ENCODE measurements around the gene TRIAP1.
"Not testable (repeated sequence)": the region's sequence is repeated elsewhere in the genome, so short reads cannot be mapped to it uniquely, and the experiment has no call there.

TRIAP1 gene
- 21.2 to 25.3 reads per million in 2 donors for total RNA-seq

- peak; percentile 82 for DNase-seq
Observed at GRCh38 chr12:120445911-120446843, at the start of gene TRIAP1, which contains the start of gene GATC. Gene TRIAP1 (minus strand): TSS chr12:120446384. CDS start chr12:120446372, 12 bp downstream. Gene GATC (plus strand): TSS chr12:120446444. CDS start chr12:120446481, 37 bp downstream.

- DNase-seq: no peak
Observed at GRCh38 chr12:120495186-120495730, 49.1 kb upstream of the TRIAP1 start.

DNA sequence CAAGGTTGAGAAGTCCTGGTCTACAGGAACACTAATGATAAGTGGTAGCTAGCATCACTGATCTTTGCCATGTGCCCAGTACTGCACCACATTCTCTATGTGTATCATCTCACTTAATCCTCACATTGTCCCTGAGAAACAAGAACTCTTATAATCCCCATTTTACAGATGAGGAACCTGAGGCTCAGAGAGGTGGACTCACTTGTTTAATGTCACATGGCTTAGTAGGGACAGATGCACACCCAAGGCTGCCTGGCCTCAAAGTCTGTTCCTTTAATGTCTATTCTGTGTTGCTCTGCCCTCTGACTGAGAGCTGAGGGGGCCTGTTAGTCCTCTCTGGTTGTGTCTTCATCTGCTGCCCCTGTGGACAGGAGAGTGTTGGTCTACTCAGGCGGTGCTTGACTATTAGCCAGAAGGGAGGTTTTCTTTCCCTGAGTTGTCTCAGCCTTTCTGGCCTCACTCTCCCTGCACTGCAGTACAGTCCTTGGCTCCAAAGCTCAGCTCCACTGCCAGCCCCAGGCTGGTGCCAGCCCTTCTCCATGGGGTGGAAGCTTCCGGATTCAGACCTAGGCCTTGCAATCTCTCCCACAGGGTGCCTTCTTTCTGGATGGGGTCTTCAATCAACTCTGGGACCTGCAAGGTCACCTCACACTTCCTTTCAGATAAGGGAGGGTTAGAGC, 44.8 kb upstream of the TRIAP1 start:
- DNase-seq: no peak

DNA sequence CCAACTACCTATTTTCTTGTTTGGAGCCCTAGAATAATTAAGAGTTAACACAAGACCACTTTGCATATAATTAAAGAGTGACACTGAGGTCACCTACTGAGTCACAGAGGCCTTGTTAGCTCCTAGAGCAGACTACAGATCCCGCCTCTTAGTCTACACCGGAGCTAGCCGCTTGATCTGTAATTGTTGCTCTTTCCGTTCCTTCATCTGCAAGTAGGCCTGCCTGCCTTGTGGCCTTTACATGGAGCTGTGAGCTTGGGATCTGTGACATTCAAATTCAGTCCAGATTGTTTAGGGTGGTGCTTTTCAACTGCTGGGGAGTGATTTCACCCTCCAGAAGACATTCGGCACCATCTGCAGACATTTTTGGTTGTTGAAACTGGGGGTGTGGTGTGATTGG, 44.1 kb upstream of the TRIAP1 start:
- DNase-seq: no peak

DNA sequence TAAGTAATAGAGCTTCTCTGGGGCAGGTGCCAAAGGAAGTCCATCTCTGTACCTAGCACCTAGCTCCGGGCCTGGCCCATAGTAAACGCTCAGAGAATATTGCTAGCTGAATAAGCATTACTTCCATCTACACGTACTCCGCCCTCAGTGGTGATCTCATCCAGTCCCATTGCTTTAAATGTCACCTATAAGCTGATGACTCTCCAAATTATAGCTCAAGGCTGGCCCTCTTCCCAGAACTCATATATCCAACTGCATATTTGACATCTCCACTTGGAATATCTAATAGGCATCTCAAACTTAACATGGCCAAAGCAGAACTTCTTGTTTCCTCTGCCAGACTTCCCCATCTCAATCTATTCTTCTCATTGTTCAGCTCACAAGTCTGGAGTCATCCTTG, 42.8 kb upstream of the TRIAP1 start:
- DNase-seq: no peak

GRCh38 chr12:120488057-120488640, 42.0 kb upstream of the TRIAP1 start:
- DNase-seq: no peak

DNA sequence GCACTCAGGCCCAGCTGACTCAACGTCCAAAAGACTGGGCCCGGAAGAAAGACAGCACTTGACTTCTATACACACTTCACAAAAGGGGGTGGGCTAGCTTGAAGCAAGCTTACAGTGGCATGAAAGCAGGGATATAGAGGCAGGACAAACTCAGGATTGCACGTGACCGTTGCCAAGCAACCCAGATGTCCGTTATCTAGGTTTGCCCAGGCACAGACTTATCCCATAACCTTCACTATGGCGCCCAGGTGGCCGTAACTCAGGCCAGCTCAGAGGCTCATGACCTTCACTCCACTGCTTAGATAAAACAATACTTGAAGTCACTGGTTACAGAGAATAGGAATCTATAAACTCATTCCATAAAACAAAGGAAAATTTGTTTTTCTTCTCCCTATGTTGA, 41.4 kb upstream of the TRIAP1 start:
- DNase-seq: not testable (repeated sequence)

DNA sequence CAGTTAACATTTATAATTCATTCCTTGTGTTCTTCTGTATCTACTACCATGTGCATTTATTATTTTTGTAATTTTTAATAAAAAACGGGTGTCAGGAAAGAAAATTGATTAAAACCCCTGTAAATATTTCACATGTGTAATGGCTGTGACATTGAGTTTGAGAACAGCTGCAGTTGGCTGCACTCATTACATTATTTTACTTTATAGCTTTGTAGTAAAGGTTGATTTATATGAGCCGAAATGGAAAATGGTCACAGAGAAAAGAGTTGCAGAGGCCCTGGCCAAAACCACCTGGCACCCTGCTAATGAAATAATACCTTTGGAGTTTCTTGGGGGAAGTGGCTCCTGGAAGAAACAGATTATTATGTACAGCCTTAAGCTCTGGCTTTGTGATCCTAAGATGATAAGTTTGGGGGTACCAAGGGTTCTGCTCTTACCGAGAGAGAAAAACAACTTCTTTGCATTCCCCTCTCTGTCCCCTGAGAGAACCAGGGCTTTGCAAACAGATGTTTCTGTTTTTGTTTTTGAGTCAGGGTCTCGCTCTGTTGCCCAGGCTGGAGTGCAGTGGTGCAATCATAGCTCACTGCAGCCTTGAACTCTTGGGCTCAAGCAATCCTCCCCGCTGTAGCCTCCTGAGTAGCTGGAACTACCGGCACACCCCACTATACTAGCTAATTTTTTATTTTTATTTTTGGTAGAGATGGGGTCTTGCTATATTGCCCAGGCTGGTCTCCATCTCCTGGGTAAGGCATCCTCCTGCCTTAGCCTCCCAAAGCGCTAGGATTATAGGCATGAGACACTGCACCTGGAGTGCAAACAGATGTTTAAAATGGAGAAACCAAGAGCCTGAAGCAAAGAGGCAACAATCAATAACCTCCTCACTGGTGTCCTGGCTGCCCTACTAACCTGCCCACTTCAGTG, 40.0 kb upstream of the TRIAP1 start:
- no peak for DNase-seq

DNA sequence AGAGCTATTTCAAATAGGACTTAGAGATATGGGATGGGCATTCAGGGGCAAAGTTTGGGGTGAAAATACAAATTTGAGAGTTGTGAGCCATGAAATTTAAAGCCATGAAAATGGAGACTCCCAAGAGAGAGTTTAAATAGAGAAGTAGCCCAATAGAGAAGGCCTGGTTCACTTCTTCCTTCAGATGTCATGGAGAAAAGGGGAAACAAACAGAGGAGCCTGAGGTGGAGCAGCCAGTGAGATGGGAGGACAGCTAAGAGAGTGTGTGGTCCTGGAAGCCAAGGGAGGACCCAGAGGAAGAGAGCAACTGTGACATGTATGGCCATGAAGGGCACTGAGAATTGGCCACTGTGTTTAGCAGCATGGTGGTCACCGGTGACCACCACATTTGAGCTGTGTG, 37.4 kb upstream of the TRIAP1 start:
- DNase-seq: no peak

- DNase-seq: no peak
Observed at GRCh38 chr12:120481022-120481767, 35.0 kb upstream of the TRIAP1 start.

- no peak for DNase-seq
Observed at GRCh38 chr12:120480211-120480610, 34.0 kb upstream of the TRIAP1 start.

- DNase-seq: no peak
Observed at GRCh38 chr12:120479458-120479857, 33.3 kb upstream of the TRIAP1 start.

- no peak for DNase-seq
Observed at GRCh38 chr12:120475643-120476042, 29.5 kb upstream of the TRIAP1 start.

DNA sequence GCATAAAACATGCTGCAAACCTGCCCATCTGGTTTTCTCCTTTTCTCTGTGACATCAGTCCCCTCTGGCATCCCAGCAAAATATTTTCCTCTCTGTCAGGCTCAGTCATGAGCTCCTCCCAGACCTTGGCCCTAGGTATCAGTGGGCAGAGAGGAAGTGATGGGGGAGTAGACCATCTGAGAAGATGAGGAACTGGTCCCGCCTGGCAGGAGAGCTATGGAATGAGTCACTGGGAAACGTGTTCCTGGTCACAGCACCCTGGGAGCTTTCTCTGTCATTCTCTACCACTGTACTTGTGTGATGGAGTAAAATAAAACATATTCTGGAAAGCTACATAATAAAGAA, 28.4 kb upstream of the TRIAP1 start:
- DNase-seq: no peak

GRCh38 chr12:120473807-120474615, 27.8 kb upstream of the TRIAP1 start:
- DNase-seq: no peak

- no peak for DNase-seq
Observed at GRCh38 chr12:120472521-120472920, 26.3 kb upstream of the TRIAP1 start.

- no peak for DNase-seq
Observed at GRCh38 chr12:120470150-120470784, 24.1 kb upstream of the TRIAP1 start.

DNA sequence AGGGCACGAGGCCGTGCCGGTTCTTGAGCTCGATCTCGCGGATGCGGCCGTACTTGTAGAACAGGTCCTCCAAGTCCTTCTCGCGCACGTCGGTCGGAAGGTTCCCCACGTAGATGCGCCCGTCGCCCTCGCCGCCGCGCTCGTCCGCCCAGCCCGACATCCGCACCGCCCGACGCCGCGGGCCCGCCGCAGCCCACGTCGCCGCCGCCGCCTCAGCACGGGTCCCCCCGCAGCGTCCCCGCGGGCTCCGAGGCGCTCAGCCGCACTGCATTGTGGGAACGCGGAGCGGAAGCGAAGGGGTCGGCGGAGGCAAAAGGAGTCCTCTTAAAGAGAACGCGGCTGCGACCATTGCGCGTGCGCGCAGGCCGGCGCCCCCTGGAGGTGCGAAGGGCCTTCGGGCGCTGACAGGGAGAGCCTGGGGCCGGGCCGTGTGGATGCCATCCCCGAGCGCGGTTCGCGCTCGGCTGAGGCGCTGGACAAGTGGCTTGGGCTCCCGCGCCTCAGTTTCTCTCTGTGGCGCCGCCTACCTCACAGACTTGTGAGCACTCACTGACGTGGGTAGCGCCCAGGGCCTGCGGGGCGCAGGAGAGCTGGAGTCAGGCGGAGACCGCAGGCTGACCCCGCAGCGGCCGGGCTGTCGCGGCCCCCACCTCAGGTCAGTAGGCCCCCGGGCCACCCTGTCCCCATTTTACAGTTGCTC, 23.4 kb upstream of the TRIAP1 start, which contains the start of gene SRSF9:
Gene SRSF9, minus strand, starts transcription at position 299 of the 700 bp plus-strand sequence. Its CDS starts 139 bp downstream, at position 160.
- DNase-seq: peak; percentile 97

DNA sequence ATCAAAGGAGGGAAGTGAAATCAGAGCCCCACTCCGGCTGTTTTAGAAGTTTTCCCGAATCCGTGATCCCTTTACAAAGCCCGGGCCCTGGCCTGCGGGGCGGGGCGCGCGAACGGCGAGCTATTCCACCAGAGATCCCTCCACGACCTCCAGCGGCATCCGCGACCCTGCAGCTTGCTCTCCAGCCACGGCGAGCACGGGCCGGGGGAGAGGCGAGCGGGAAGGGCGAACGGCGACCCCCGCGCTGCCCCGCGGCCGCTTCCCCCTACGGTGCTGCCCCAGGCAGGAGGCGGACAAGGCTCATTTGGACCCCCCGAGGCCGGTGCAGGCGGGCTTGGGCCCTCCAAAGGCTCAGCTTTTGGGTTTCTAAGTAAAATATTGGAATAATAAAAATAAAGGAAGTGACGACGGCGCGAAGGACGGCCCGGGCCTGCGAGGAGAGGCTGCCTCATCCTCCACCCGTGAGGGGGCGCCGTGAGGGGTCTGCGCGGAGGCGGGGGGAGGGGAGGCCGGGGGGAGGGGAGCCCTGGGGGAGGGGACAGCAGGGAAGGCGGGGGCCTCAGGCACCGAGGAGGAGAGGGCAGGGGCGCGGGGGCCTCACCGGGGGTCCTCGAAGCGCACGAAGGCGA, 22.8 kb upstream of the TRIAP1 start:
- peak; percentile 46 for DNase-seq

Data from T-helper 9 cell (primary cell).